ENCODE data around the gene ERBB4. TPM values are rescaled to one million over a fixed set of nuclear protein-coding genes. Genes with fewer than 3 reads are reported as not detected.
"Not testable (repeated sequence)": the region's sequence is repeated elsewhere in the genome, so short reads cannot be mapped to it uniquely, and the experiment has no call there.

ERBB4 gene
- total RNA-seq, 1 donor from 2014 or later: 1.8 TPM

DNA sequence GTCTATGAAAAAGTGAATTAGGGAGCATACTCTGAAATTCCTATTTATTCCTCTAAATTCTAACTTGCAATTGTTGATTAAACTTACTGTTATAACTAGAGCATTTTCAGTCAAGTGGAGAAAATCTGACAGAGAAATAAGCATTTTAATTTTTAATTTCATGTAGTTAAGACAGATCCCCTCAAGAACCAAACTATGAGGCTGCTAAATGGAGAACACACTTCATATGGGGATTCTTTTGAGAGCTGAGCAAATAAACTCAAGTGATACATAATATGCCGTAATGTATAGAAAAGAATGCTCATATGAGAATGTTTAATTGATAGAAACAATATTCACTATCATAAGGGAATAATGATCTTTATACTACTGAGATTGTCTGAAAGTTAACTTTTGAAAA is 340.8 kb downstream of the ERBB4 start:
- TF ChIP-seq, protein P1, sequence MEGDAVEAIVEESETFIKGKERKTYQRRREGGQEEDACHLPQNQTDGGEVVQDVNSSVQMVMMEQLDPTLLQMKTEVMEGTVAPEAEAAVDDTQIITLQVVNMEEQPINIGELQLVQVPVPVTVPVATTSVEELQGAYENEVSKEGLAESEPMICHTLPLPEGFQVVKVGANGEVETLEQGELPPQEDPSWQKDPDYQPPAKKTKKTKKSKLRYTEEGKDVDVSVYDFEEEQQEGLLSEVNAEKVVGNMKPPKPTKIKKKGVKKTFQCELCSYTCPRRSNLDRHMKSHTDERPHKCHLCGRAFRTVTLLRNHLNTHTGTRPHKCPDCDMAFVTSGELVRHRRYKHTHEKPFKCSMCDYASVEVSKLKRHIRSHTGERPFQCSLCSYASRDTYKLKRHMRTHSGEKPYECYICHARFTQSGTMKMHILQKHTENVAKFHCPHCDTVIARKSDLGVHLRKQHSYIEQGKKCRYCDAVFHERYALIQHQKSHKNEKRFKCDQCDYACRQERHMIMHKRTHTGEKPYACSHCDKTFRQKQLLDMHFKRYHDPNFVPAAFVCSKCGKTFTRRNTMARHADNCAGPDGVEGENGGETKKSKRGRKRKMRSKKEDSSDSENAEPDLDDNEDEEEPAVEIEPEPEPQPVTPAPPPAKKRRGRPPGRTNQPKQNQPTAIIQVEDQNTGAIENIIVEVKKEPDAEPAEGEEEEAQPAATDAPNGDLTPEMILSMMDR (IDR thresholded peaks at IDR 0.05; ENCODE audit: partially characterized antibody, unreplicated experiment): no peak
- no peaks in the 10 kb centered on the region for H3K36me3 Mint-ChIP-seq (ENCODE audit: unreplicated experiment)
- no peak overlapping the region for H3K27ac Mint-ChIP-seq (ENCODE audit: unreplicated experiment)
- no peak for DNase-seq
- no peaks in the 10 kb centered on the region for H3K9me3 Mint-ChIP-seq (ENCODE audit: unreplicated experiment)
- H3K27me3 Mint-ChIP-seq (ENCODE audit: unreplicated experiment): no peaks in the 10 kb centered on the region
- H3K4me1 Mint-ChIP-seq (ENCODE audit: low read depth, unreplicated experiment): no peaks in the 10 kb centered on the region
- H3K4me3 Mint-ChIP-seq (ENCODE audit: unreplicated experiment): no peak overlapping the region

DNA sequence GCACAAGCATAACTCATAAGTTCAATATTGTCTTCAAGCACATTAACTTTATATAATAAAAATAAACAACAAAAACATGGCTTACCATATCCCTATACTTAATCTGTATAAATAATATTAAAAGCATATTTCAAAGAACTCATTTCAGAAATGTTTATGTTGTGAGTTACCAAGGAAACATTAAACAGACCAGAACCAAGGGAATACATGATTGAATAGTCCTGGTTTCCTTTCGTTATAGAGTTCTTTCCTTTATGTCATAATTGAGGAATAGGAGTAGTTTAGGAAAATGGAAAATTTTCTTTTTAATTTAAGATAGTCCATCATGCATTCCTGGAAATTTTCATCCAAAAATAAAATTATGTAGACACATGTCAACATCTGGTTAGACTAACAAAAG is 343.0 kb downstream of the ERBB4 start:
- no peak overlapping the region for H3K4me3 Mint-ChIP-seq (ENCODE audit: unreplicated experiment)
- TF ChIP-seq, protein P1 (IDR thresholded peaks at IDR 0.05; ENCODE audit: partially characterized antibody, unreplicated experiment): no peak
- H3K9me3 Mint-ChIP-seq (ENCODE audit: unreplicated experiment): no peaks in the 10 kb centered on the region
- H3K27me3 Mint-ChIP-seq (ENCODE audit: unreplicated experiment): no peaks in the 10 kb centered on the region
- H3K36me3 Mint-ChIP-seq (ENCODE audit: unreplicated experiment): no peaks in the 10 kb centered on the region
- DNase-seq: no peak
- no peak overlapping the region for H3K27ac Mint-ChIP-seq (ENCODE audit: unreplicated experiment)
- no peaks in the 10 kb centered on the region for H3K4me1 Mint-ChIP-seq (ENCODE audit: low read depth, unreplicated experiment)

DNA sequence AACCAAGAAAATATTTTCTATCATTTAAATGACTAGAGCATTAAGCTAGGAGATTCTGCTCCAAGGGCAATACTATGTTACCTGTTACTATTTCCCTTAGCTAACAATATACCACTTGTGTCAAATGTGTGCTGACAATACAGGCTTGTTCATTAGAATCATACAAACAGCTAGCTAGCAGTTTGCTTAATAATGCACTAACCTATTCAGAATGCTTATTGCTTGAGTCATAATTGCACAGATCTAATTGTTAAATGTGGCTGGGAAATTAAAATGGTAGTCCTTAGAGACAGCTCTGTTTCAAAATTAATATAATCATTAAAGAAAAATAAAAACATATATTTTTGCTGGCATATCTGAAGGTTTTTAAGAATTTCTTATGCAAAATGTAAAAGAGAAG is 344.2 kb downstream of the ERBB4 start:
- DNase-seq: no peak
- no peaks in the 10 kb centered on the region for H3K4me1 Mint-ChIP-seq (ENCODE audit: low read depth, unreplicated experiment)
- no peaks in the 10 kb centered on the region for H3K9me3 Mint-ChIP-seq (ENCODE audit: unreplicated experiment)
- no peak overlapping the region for H3K4me3 Mint-ChIP-seq (ENCODE audit: unreplicated experiment)
- no peaks in the 10 kb centered on the region for H3K27me3 Mint-ChIP-seq (ENCODE audit: unreplicated experiment)
- TF ChIP-seq, protein P1 (IDR thresholded peaks at IDR 0.05; ENCODE audit: partially characterized antibody, unreplicated experiment): no peak
- H3K36me3 Mint-ChIP-seq (ENCODE audit: unreplicated experiment): no peaks in the 10 kb centered on the region
- H3K27ac Mint-ChIP-seq (ENCODE audit: unreplicated experiment): no peak overlapping the region

DNA sequence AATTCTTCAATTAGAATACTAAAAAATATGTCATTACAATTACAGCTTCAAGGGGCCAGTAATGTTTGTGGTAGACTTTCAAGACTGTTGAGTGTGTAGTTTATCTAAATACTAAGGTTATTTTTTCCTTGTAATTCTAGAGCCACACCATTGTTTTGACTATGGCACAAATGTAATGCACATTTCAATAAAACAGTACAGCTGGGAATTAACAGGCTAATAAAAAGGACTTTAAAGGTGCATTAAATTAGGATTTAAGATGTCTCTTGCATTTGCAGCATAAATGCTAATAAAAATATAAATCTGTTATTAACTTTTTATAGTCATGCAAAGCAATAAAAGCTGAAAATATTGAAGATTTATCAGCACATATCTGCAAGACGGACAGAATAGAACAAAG is 344.8 kb downstream of the ERBB4 start:
- Mint-ChIP-seq H3K4me3 (ENCODE audit: unreplicated experiment) (no peak overlapping the region), H3K4me1 (ENCODE audit: low read depth, unreplicated experiment) (no peaks in the 10 kb centered on the region), H3K9me3 (ENCODE audit: unreplicated experiment) (no peaks in the 10 kb centered on the region), H3K27ac (ENCODE audit: unreplicated experiment) (no peak overlapping the region), H3K36me3 (ENCODE audit: unreplicated experiment) (no peaks in the 10 kb centered on the region), H3K27me3 (ENCODE audit: unreplicated experiment) (no peaks in the 10 kb centered on the region)
- TF ChIP-seq, protein P1 (IDR thresholded peaks at IDR 0.05; ENCODE audit: partially characterized antibody, unreplicated experiment): no peak
- DNase-seq: no peak

DNA sequence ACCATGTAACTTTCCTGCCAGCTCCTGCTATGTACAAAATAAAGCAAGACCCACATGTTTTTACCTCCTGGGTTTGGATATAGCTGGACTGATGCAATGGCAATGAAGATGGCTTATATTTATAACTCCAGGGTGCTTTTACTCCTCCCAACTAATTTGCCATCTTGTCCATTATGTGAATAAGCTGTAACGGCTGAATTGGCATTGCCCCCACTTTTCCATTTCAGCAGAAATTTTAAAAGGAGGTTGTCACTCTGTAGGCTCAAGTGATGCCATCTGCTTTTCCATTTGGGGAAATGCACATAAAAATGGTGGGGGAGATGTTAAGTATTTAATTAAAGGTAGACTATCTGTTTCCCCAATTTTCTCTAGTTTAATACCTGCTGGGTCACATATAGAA is 345.5 kb downstream of the ERBB4 start:
- DNase-seq: no peak
- Mint-ChIP-seq H3K4me3 (ENCODE audit: unreplicated experiment) (no peak overlapping the region), H3K27ac (ENCODE audit: unreplicated experiment) (no peak overlapping the region), H3K9me3 (ENCODE audit: unreplicated experiment) (no peaks in the 10 kb centered on the region), H3K36me3 (ENCODE audit: unreplicated experiment) (no peaks in the 10 kb centered on the region), H3K4me1 (ENCODE audit: low read depth, unreplicated experiment) (no peaks in the 10 kb centered on the region), H3K27me3 (ENCODE audit: unreplicated experiment) (no peaks in the 10 kb centered on the region)
- TF ChIP-seq, protein P1 (IDR thresholded peaks at IDR 0.05; ENCODE audit: partially characterized antibody, unreplicated experiment): no peak

DNA sequence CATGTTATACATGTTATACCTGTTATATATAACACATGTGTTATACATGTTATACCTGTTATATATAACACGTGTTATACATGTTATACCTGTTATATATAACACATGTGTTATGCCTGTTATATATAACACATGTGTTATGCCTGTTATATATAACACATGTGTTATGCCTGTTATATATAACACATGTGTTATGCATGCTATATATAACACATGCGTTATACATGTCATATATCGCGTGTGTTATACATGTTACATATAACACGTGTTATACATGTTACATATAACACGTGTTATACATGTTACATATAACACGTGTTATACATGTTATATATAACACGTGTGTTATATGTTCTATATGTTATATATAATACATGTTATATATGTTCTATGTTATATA is 347.2 kb downstream of the ERBB4 start:
- not testable (repeated sequence) for H3K4me1 Mint-ChIP-seq (ENCODE audit: low read depth, unreplicated experiment)

More for the DNA sequence above, 347.2 kb downstream of the ERBB4 start:
- not testable (repeated sequence) for H3K9me3 Mint-ChIP-seq (ENCODE audit: unreplicated experiment); H3K4me3 Mint-ChIP-seq (ENCODE audit: unreplicated experiment); H3K36me3 Mint-ChIP-seq (ENCODE audit: unreplicated experiment); H3K27me3 Mint-ChIP-seq (ENCODE audit: unreplicated experiment); H3K27ac Mint-ChIP-seq (ENCODE audit: unreplicated experiment); DNase-seq
